ENCODE measurements around the gene NUDT8. TPM values are rescaled to one million over a fixed set of nuclear protein-coding genes. Genes with fewer than 3 reads are reported as not detected.

The NUDT8 gene
- total and polyA plus RNA-seq, 10 of the 15 experiments (the other 5 are each of a cell fraction or from before 2014, with no cell fraction given), result 0.32 to 18.2 (median 9.8) TPM

GRCh38 chr11:67635231-67635521, 5.4 kb upstream of the NUDT8 start:
- in situ Hi-C loops (cut with MboI), result no loop called here
- 80% methylated on average over 4 of the region's 4 CpGs for WGBS (ENCODE audit: insufficient coverage, insufficient replicate concordance, low lambda C conversion rate, missing lambda C conversion rate)
- CTCF ChIA-PET, result interaction anchor here (1.1 to 2.0 kb wide), 3 partner anchors 15 to 53 kb away, joined by 3 to 21 read pairs (median 3); partner anchors contain the start of gene ACY3

More at GRCh38 chr11:67635231-67635521, 5.4 kb upstream of the NUDT8 start:
- RAD21 ChIA-PET (ENCODE audit: unreplicated experiment), result interaction anchor here (1.5 kb wide), 1 partner anchor 21 kb away, joined by 4 read pairs; no protein-coding TSS in a partner anchor
- no peaks in the 10 kb centered on the region; a peak in 1 of 4 replicates for H3K27me3 ChIP-seq (replicated peaks in 1 of 2; ENCODE audit: control insufficient read depth in 2 of 2, insufficient read depth in 2 of 2, low read length in 1 of 2)
- SMC1A ChIA-PET (ENCODE audit: uncharacterized antibody, unreplicated experiment), result interaction anchor here (1.7 kb wide), 1 partner anchor 11 kb away, joined by 6 read pairs; no protein-coding TSS in a partner anchor
- intact Hi-C loops (cut with micrococcal nuclease; ENCODE audit: unreplicated experiment), result no loop called here
- H3K9me3 ChIP-seq (replicated peaks; ENCODE audit: control insufficient read depth, insufficient read depth, low read length), result no peaks in the 10 kb centered on the region
- H3K79me2 ChIP-seq (ENCODE audit: control insufficient read depth, insufficient read depth, low read length), result no peaks in the 10 kb centered on the region
- no peak overlapping the region for H3K27ac ChIP-seq (ENCODE audit: control insufficient read depth, insufficient read depth)
- TF ChIP-seq, protein P1, sequence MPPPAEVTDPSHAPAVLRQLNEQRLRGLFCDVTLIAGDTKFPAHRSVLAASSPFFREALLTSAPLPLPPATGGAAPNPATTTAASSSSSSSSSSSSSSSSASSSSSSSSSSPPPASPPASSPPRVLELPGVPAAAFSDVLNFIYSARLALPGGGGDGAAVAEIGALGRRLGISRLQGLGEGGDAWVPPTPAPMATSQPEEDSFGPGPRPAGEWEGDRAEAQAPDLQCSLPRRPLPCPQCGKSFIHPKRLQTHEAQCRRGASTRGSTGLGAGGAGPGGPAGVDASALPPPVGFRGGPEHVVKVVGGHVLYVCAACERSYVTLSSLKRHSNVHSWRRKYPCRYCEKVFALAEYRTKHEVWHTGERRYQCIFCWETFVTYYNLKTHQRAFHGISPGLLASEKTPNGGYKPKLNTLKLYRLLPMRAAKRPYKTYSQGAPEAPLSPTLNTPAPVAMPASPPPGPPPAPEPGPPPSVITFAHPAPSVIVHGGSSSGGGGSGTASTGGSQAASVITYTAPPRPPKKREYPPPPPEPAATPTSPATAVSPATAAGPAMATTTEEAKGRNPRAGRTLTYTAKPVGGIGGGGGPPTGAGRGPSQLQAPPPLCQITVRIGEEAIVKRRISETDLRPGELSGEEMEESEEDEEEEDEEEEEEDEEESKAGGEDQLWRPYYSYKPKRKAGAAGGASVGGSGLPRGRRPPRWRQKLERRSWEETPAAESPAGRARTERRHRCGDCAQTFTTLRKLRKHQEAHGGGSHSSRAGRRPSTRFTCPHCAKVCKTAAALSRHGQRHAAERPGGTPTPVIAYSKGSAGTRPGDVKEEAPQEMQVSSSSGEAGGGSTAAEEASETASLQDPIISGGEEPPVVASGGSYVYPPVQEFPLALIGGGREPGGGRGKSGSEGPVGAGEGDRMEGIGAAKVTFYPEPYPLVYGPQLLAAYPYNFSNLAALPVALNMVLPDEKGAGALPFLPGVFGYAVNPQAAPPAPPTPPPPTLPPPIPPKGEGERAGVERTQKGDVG (CRISPR knock-in tag; IDR thresholded peaks at IDR 0.05), result no peak
- TF ChIP-seq CHD2 (IDR thresholded peaks at IDR 0.05; ENCODE audit: borderline replicate concordance, low read depth, low read length), result no peak
- no peak for TF ChIP-seq MEF2B (IDR thresholded peaks at IDR 0.05; ENCODE audit: partially characterized antibody, poor library complexity, severe bottlenecking)
- TF ChIP-seq CBX5 (IDR thresholded peaks at IDR 0.05; ENCODE audit: low read depth), result no peak
- no peak for TF ChIP-seq ZSCAN29 (IDR thresholded peaks at IDR 0.05)
- TF ChIP-seq MEF2A (IDR thresholded peaks at IDR 0.05; ENCODE audit: insufficient read depth, low read depth, low read length), result no peak
- TF ChIP-seq KDM1A (IDR thresholded peaks at IDR 0.05; ENCODE audit: borderline replicate concordance), result no peak
- TF ChIP-seq, protein P2, sequence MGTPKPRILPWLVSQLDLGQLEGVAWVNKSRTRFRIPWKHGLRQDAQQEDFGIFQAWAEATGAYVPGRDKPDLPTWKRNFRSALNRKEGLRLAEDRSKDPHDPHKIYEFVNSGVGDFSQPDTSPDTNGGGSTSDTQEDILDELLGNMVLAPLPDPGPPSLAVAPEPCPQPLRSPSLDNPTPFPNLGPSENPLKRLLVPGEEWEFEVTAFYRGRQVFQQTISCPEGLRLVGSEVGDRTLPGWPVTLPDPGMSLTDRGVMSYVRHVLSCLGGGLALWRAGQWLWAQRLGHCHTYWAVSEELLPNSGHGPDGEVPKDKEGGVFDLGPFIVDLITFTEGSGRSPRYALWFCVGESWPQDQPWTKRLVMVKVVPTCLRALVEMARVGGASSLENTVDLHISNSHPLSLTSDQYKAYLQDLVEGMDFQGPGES (IDR thresholded peaks at IDR 0.05), result no peak
- TF ChIP-seq ZBTB11 (CRISPR knock-in tag; IDR thresholded peaks at IDR 0.05), result no peak
- TF ChIP-seq CEBPB (IDR thresholded peaks at IDR 0.05; ENCODE audit: borderline replicate concordance in 1 of 2, low read depth in 2 of 2, low read length in 2 of 2), result no peak
- TF ChIP-seq JUND (IDR thresholded peaks at IDR 0.05; ENCODE audit: low read depth, low read length), result no peak
- TF ChIP-seq SMARCA5 (IDR thresholded peaks at IDR 0.05), result no peak
- ATAC-seq (no peak), FAIRE-seq (no peak), DNase-seq (ENCODE audit: low read depth, low spot score) (no peak)
- H2AFZ ChIP-seq (ENCODE audit: control insufficient read depth, low read depth, low read length), result no peak overlapping the region
- H3K4me3 ChIP-seq, result no peak overlapping the region
- no TSS peak for BruUV-seq (replicated peaks)
- POLR2A ChIA-PET, result interaction anchor here (0.7 to 1.0 kb wide), 3 partner anchors 8 to 363 kb away, joined by 3 to 5 read pairs (median 3); no protein-coding TSS in a partner anchor
- no peaks in the 10 kb centered on the region for H4K20me1 ChIP-seq (ENCODE audit: control insufficient read depth, insufficient read depth)
- no peak overlapping the region for H3K9ac ChIP-seq (ENCODE audit: control insufficient read depth, insufficient read depth, low read length)
- peaks cover 13% of the 10 kb centered on the region for H3K4me1 ChIP-seq (ENCODE audit: control insufficient read depth, insufficient read depth, low read length)
- no peak overlapping the region for H3K4me2 ChIP-seq (ENCODE audit: control insufficient read depth, insufficient read depth)
- H3K36me3 ChIP-seq (ENCODE audit: control insufficient read depth in 2 of 2, insufficient read depth in 2 of 2, low read length in 1 of 2), result no peaks in the 10 kb centered on the region
